GM18868 (cell line): ENCODE measurements around the gene NOTCH2.
A peak's percentile ranks its signal among the peaks of the same experiment; 100 is the strongest.

ENCODE experiments used
- ATAC-seq: cut with Tn5 transposase; IDR thresholded peaks from one replicate; pipeline ENCODE4 v1.9.1; 2021; ENCODE audit warnings: mild to moderate bottlenecking, moderate library complexity; ENCODE audit not compliant: unreplicated experiment

Gene NOTCH2

GRCh38 chr1:119911775-119912174 is 157.7 kb downstream of the NOTCH2 start:
- ATAC-seq = no peak

- no peak for ATAC-seq
Measured at GRCh38 chr1:119910618-119911017, 158.8 kb downstream of the NOTCH2 start.

GRCh38 chr1:119909890-119910596 is 159.4 kb downstream of the NOTCH2 start:
- ATAC-seq = no peak

- no peak for ATAC-seq
Measured at GRCh38 chr1:119908661-119909060, 160.8 kb downstream of the NOTCH2 start.

- ATAC-seq = no peak
Measured at GRCh38 chr1:119906927-119907652, 162.4 kb downstream of the NOTCH2 start.

- ATAC-seq = no peak
Measured at GRCh38 chr1:119903443-119903835, 166.0 kb downstream of the NOTCH2 start.

- no peak for ATAC-seq
Measured at GRCh38 chr1:119902775-119903442, 166.6 kb downstream of the NOTCH2 start.

- ATAC-seq = no peak
Measured at GRCh38 chr1:119898981-119899720, 170.3 kb downstream of the NOTCH2 start.

- ATAC-seq = no peak
Measured at GRCh38 chr1:119898530-119898929, 170.9 kb downstream of the NOTCH2 start.

- no peak for ATAC-seq
Measured at GRCh38 chr1:119896303-119896702, 173.2 kb downstream of the NOTCH2 start, which contains the start of gene ADAM30. Gene ADAM30 (minus strand): TSS chr1:119896515. CDS start chr1:119896336, 179 bp downstream.

- ATAC-seq = no peak
Measured at GRCh38 chr1:119895102-119895501, 174.4 kb downstream of the NOTCH2 start.

GRCh38 chr1:119893827-119894700 is 175.4 kb downstream of the NOTCH2 start:
- no peak for ATAC-seq

- ATAC-seq = no peak
Measured at GRCh38 chr1:119893238-119893791, 176.1 kb downstream of the NOTCH2 start.

- ATAC-seq = no peak
Measured at GRCh38 chr1:119891386-119891785, 178.1 kb downstream of the NOTCH2 start.

- ATAC-seq = no peak
Measured at GRCh38 chr1:119888476-119888875, 181.0 kb downstream of the NOTCH2 start.

GRCh38 chr1:119887427-119887826 is 182.0 kb downstream of the NOTCH2 start:
- ATAC-seq = no peak

- ATAC-seq = peak; percentile 42
Measured at GRCh38 chr1:119885903-119886783, 183.3 kb downstream of the NOTCH2 start.

GRCh38 chr1:119884711-119885110 is 184.8 kb downstream of the NOTCH2 start:
- no peak for ATAC-seq

- no peak for ATAC-seq
Measured at GRCh38 chr1:119883826-119884225, 185.6 kb downstream of the NOTCH2 start.
